OCI-LY7 (cell line): ENCODE results near the gene FIGNL1. TPM values are rescaled to one million over a fixed set of nuclear protein-coding genes. Genes with fewer than 3 reads are reported as not detected.

Source experiments
- BruUV-seq: library from RNA; stranded (reverse); fragments of 400-500 nt; replicated peaks from 2 replicates; lab custom pipeline; 2021; lab: Mats Ljungman, UMichigan
- CTCF ChIA-PET: fragments of 300-600 bp; sonication (Branson Sonifier 250); formaldehyde crosslinking; loops from one replicate; lab custom pipeline; 2022; ENCODE audit warnings: antibody characterized with exemption; ENCODE audit not compliant: unreplicated experiment; lab: Charles Lee
- POLR2A ChIA-PET: fragments of 300-600 bp; sonication (Branson Sonifier 250); formaldehyde crosslinking; loops from one replicate; lab custom pipeline; 2022; ENCODE audit warnings: antibody characterized with exemption; lab: Charles Lee
- DNase-seq: peaks from one replicate; pipeline ENCODE4 v3.0.0-alpha.2; 2015; ENCODE audit warnings: low spot score
- H2AFZ ChIP-seq: fragments of 200-600 bp; sonication (generic), shearing (Covaris generic); 2 replicates; pipeline ENCODE4 v1.6.1; 2014; ENCODE audit warnings: mild to moderate bottlenecking, antibody characterized with exemption, low read length, moderate library complexity
- H3K27ac ChIP-seq: fragments of 200-600 bp; sonication (generic); 2 replicates; pipeline ENCODE4 v1.5.1; 2014; ENCODE audit warnings: mixed run types, low read depth, mild to moderate bottlenecking, moderate library complexity, low read length, inconsistent platforms; ENCODE audit not compliant: poor library complexity, severe bottlenecking
- H3K36me3 ChIP-seq: fragments of 200-600 bp; sonication (generic); 2 replicates; pipeline ENCODE4 v1.6.1; 2014; ENCODE audit warnings: mild to moderate bottlenecking, antibody characterized with exemption, low read length, moderate library complexity, mixed read lengths; ENCODE audit not compliant: insufficient read depth
- H3K4me1 ChIP-seq: fragments of 200-600 bp; sonication (generic); 2 replicates; pipeline ENCODE4 v1.5.1; 2014; ENCODE audit warnings: mild to moderate bottlenecking, low read length; ENCODE audit not compliant: insufficient read depth, poor library complexity, severe bottlenecking
- H3K4me2 ChIP-seq: fragments of 200-600 bp; sonication (generic); 2 replicates; pipeline ENCODE4 v1.6.1; 2014; ENCODE audit warnings: mild to moderate bottlenecking, low read length
- H3K4me3 ChIP-seq: fragments of 200-600 bp; sonication (generic); 2 replicates; pipeline ENCODE4 v1.5.1; 2014; ENCODE audit warnings: mild to moderate bottlenecking, low read depth, low read length; ENCODE audit not compliant: poor library complexity, severe bottlenecking
- H3K79me2 ChIP-seq: fragments of 200-600 bp; sonication (generic); 2 replicates; pipeline ENCODE4 v1.6.1; 2016; ENCODE audit warnings: low read depth, mild to moderate bottlenecking, low read length, moderate library complexity, mixed read lengths; ENCODE audit not compliant: insufficient read depth
- H3K9me2 ChIP-seq: fragments of 200-600 bp; sonication (generic); 2 replicates; pipeline ENCODE4 v1.6.1; 2016; ENCODE audit warnings: mild to moderate bottlenecking, low read length, mixed read lengths; ENCODE audit not compliant: insufficient read depth
- H3K9me3 ChIP-seq: fragments of 200-600 bp; sonication (generic); 2 replicates; pipeline ENCODE4 v1.6.1; 2014; ENCODE audit warnings: mild to moderate bottlenecking, mixed run types, low read length, mixed read lengths
- H4K20me1 ChIP-seq: fragments of 200-600 bp; sonication (generic); 2 replicates; pipeline ENCODE4 v1.6.1; 2014; ENCODE audit warnings: mild to moderate bottlenecking, antibody characterized with exemption, low read length, moderate library complexity, mixed read lengths; ENCODE audit not compliant: insufficient read depth
- CTCF ChIP-seq: fragments of 200-600 bp; sonication (generic); conservative IDR thresholded peaks from 2 replicates; pipeline ENCODE4 v1.5.1; 2014; ENCODE audit warnings: mild to moderate bottlenecking, antibody characterized with exemption, low read length, moderate library complexity, mixed read lengths
- EZH2phosphoT487 ChIP-seq: fragments of 200-600 bp; sonication (generic); IDR thresholded peaks from 2 replicates; pipeline ENCODE4 v1.6.1; 2018; ENCODE audit warnings: low read depth, borderline replicate concordance, mild to moderate bottlenecking, mixed run types, antibody characterized with exemption, low read length, moderate library complexity, mixed read lengths
- intact Hi-C: fragments of 100-400 bp; cut with micrococcal nuclease; formaldehyde crosslinking; loops from one replicate; pipeline ENCODE4 v1.10.0; 2022; ENCODE audit not compliant: unreplicated experiment
- total RNA-seq, 2 experiments: library from RNA; depleted of rRNA in 1 of 2; stranded (reverse); fragments of >200 nt in 1 of 2; shearing (Covaris generic) in 1 of 2; gene quantifications; 2 replicates each; pipeline ENCODE4 v1.2.3, GENCODE V29; 2014 to 2022

FIGNL1 gene
- total RNA-seq, 2 experiments from 2014 or later, result 41.5 to 55.6 TPM

GRCh38 chr7:50413561-50413960 lies 36.6 kb downstream of the FIGNL1 start:
- no peaks in the 10 kb centered on the region for H3K9me2 ChIP-seq
- TF ChIP-seq CTCF (no peak), EZH2phosphoT487 (no peak)
- ChIA-PET POLR2A (no interaction called here), CTCF (no interaction called here)
- no peaks in the 10 kb centered on the region for H4K20me1 ChIP-seq
- intact Hi-C loops, result no loop called here
- BruUV-seq, result no TSS peak
- H3K27ac ChIP-seq, result peak overlapping the region; percentile 12
- H3K4me1 ChIP-seq, result peaks cover 67% of the 10 kb centered on the region
- no peak overlapping the region; the same call in 1 of the 2 replicates for H2AFZ ChIP-seq
- H3K4me3 ChIP-seq, result no peak overlapping the region
- no peaks in the 10 kb centered on the region for H3K36me3 ChIP-seq
- no peaks in the 10 kb centered on the region for H3K79me2 ChIP-seq
- H3K9me3 ChIP-seq, result no peaks in the 10 kb centered on the region
- no peak for DNase-seq
- no peak overlapping the region for H3K4me2 ChIP-seq

GRCh38 chr7:50412973-50413372 lies 37.2 kb downstream of the FIGNL1 start:
- Histone ChIP-seq H3K79me2 (no peaks in the 10 kb centered on the region), H3K9me3 (no peaks in the 10 kb centered on the region), H3K4me1 (peaks cover 67% of the 10 kb centered on the region), H3K4me2 (peak overlapping the region; percentile 43), H4K20me1 (no peaks in the 10 kb centered on the region), H3K36me3 (no peaks in the 10 kb centered on the region), H3K9me2 (no peaks in the 10 kb centered on the region), H3K27ac (no peak overlapping the region), H2AFZ (no peak overlapping the region; the same call in 1 of the 2 replicates), H3K4me3 (no peak overlapping the region)
- peak; percentile 49 for DNase-seq
- TF ChIP-seq CTCF, result no peak
- TF ChIP-seq EZH2phosphoT487, result no peak
- ChIA-PET CTCF (no interaction called here), POLR2A (no interaction called here)
- BruUV-seq, result no TSS peak
- intact Hi-C loops, result no loop called here

- POLR2A ChIA-PET, result interaction anchor here (0.9 to 1.8 kb wide), 8 partner anchors 16 to 267 kb away, joined by 3 to 7 read pairs (median 4); partner anchors contain the start of gene IKZF1
- Histone ChIP-seq H3K27ac (no peak overlapping the region), H3K4me1 (peaks cover 50% of the 10 kb centered on the region), H3K4me2 (no peak overlapping the region), H3K36me3 (no peaks in the 10 kb centered on the region), H3K4me3 (no peak overlapping the region), H2AFZ (peak overlapping the region; percentile 24; the same call in 1 of the 2 replicates), H4K20me1 (no peaks in the 10 kb centered on the region), H3K9me2 (no peaks in the 10 kb centered on the region), H3K79me2 (no peaks in the 10 kb centered on the region), H3K9me3 (no peaks in the 10 kb centered on the region)
- BruUV-seq, result no TSS peak
- intact Hi-C loops, result no loop called here
- CTCF ChIA-PET, result no interaction called here
- TF ChIP-seq CTCF, result no peak
- TF ChIP-seq EZH2phosphoT487, result no peak
- no peak for DNase-seq
Observed at GRCh38 chr7:50411332-50411731, 38.8 kb downstream of the FIGNL1 start.
